ENCODE results near the gene CAGE1.

GRCh38 chr6:7341271-7341670 is 48.3 kb downstream of the CAGE1 start:
- no peak for TF ChIP-seq EZH2 (IDR thresholded peaks at IDR 0.05; ENCODE audit: borderline replicate concordance)
- TF ChIP-seq CTCF (IDR thresholded peaks at IDR 0.05; ENCODE audit: poor library complexity), result no peak
- TF ChIP-seq EZH2phosphoT487 (IDR thresholded peaks at IDR 0.05; ENCODE audit: low read depth, severe bottlenecking, unreplicated experiment), result no peak

All from hepatocyte (in vitro differentiated cells).